Endodermal cell (in vitro differentiated cells): Measurements from ENCODE around the gene PCP2. TPM values are rescaled to one million over a fixed set of nuclear protein-coding genes. Genes with fewer than 3 reads are reported as not detected.
A peak's percentile ranks its signal among the peaks of the same experiment; 100 is the strongest.
"Not testable (repeated sequence)": the region's sequence is repeated elsewhere in the genome, so short reads cannot be mapped to it uniquely, and the experiment has no call there.

Experiments
- DNase-seq: peaks from one replicate; pipeline ENCODE4 v3.0.0-alpha.2; 2017
- H3K27ac ChIP-seq: 2 replicates; pipeline ENCODE4 v1.5.1; 2013; ENCODE audit warnings: mild to moderate bottlenecking, low read depth, low read length, moderate library complexity
- H3K27me3 ChIP-seq: 2 replicates; pipeline ENCODE4 v1.6.1; 2013; ENCODE audit warnings: mild to moderate bottlenecking, low read length, moderate library complexity; ENCODE audit not compliant: insufficient read depth, control insufficient read depth, poor library complexity, severe bottlenecking
- H3K36me3 ChIP-seq: 2 replicates; pipeline ENCODE4 v1.7.0; 2013; ENCODE audit warnings: mild to moderate bottlenecking, low read length, moderate library complexity; ENCODE audit not compliant: control insufficient read depth, insufficient read depth
- H3K4me1 ChIP-seq: one replicate; pipeline ENCODE4 v1.7.0; 2013; ENCODE audit warnings: low read length; ENCODE audit not compliant: control insufficient read depth, insufficient read depth
- H3K4me3 ChIP-seq: 2 replicates; pipeline ENCODE4 v1.5.1; 2013; ENCODE audit warnings: mild to moderate bottlenecking, low read length, moderate library complexity
- H3K9ac ChIP-seq: 2 replicates; pipeline ENCODE4 v1.6.1; 2013; ENCODE audit warnings: mild to moderate bottlenecking, low read length, moderate library complexity; ENCODE audit not compliant: poor library complexity, severe bottlenecking; ENCODE audit errors: extremely low read depth
- H3K9me3 ChIP-seq: 2 replicates; pipeline ENCODE4 v1.6.1; 2013; ENCODE audit warnings: mild to moderate bottlenecking, low read length, moderate library complexity; ENCODE audit not compliant: control insufficient read depth
- H3K27ac Mint-ChIP-seq: 2 replicates; pipeline ENCODE4 v1.8.0; 2020; ENCODE audit warnings: mixed read lengths
- H3K27me3 Mint-ChIP-seq: 2 replicates; pipeline ENCODE4 v1.8.0; 2021; ENCODE audit warnings: mild to moderate bottlenecking, mixed read lengths; ENCODE audit not compliant: insufficient read depth
- H3K36me3 Mint-ChIP-seq: 2 replicates; pipeline ENCODE4 v1.8.0; 2020; ENCODE audit warnings: low read depth, mixed read lengths
- H3K4me1 Mint-ChIP-seq: 2 replicates; pipeline ENCODE4 v1.8.0; 2020; ENCODE audit warnings: mixed read lengths
- H3K4me3 Mint-ChIP-seq: 2 replicates; pipeline ENCODE4 v1.8.0; 2020; ENCODE audit warnings: mild to moderate bottlenecking, moderate library complexity, mixed read lengths
- H3K9me3 Mint-ChIP-seq: 2 replicates; pipeline ENCODE4 v1.8.0; 2020; ENCODE audit warnings: mild to moderate bottlenecking, mixed read lengths
- CTCF ChIP-seq: fragments of 200-600 bp; sonication (generic); conservative IDR thresholded peaks from 2 replicates; pipeline ENCODE4 v1.5.0; 2021; ENCODE audit warnings: antibody characterized with exemption, mild to moderate bottlenecking
- WGBS, 2 experiments: methylation state at CpG; one replicate each; pipeline versions ENCODE4 v1.1.5 to v1.1.7; 2013; ENCODE audit warnings: missing lambda C conversion rate in 2 of 2, mixed read lengths in 1 of 2; ENCODE audit not compliant: insufficient coverage in 1 of 2, insufficient read length in 1 of 2; 5-methylcytosine and 5-hydroxymethylcytosine counted together
- total RNA-seq, 2 donors: library from RNA; stranded (reverse); fragmentation: NEBNext Ultra II Directional in 1 of 2; extraction: Animal tissue kit (Norgen Biotek cat#: 25700) in 1 of 2; gene quantifications; 2 replicates in 1 of 2; 3 replicates in 1 of 2; pipeline ENCODE4 v1.2.1, GENCODE V29; 2021

PCP2 gene
- total RNA-seq, 2 donors from 2014 or later, result 0.55 TPM; not detected in 1

GRCh38 chr19:7644550-7644877 lies 11.0 kb upstream of the PCP2 start:
- Mint-ChIP-seq H3K4me3 (no peak overlapping the region), H3K36me3 (peaks cover 40% of the 10 kb centered on the region), H3K9me3 (peaks cover 2% of the 10 kb centered on the region), H3K27me3 (peaks cover under 1% of the 10 kb centered on the region), H3K4me1 (peaks cover 8% of the 10 kb centered on the region), H3K27ac (no peak overlapping the region)
- TF ChIP-seq CTCF, result no peak
- Histone ChIP-seq H3K4me1 (no peaks in the 10 kb centered on the region), H3K36me3 (peaks cover 15% of the 10 kb centered on the region), H3K27ac (no peak overlapping the region), H3K27me3 (no peaks in the 10 kb centered on the region), H3K4me3 (no peak overlapping the region), H3K9ac (no peak overlapping the region), H3K9me3 (no peaks in the 10 kb centered on the region)
- WGBS, 2 experiments, result 96 to 99% methylated on average over 10 to 20 of the region's 20 CpGs
- no peak for DNase-seq

GRCh38 chr19:7643629-7644549 lies 10.4 kb upstream of the PCP2 start:
- H3K9me3 ChIP-seq, H3K27me3 ChIP-seq, H3K4me3 Mint-ChIP-seq, H3K9me3 Mint-ChIP-seq, H3K27ac Mint-ChIP-seq, H3K27ac ChIP-seq, H3K9ac ChIP-seq, H3K27me3 Mint-ChIP-seq, H3K4me1 ChIP-seq, H3K4me1 Mint-ChIP-seq, H3K4me3 ChIP-seq: not testable (repeated sequence)
- DNase-seq, result peak; percentile 88
- WGBS, 2 experiments, result 64 to 75% methylated on average over 6 to 10 of the region's 10 CpGs
- peaks cover 18% of the 10 kb centered on the region for H3K36me3 ChIP-seq
- peaks cover 43% of the 10 kb centered on the region for H3K36me3 Mint-ChIP-seq

- no peak overlapping the region for H3K27ac ChIP-seq
- Mint-ChIP-seq H3K36me3 (peaks cover 38% of the 10 kb centered on the region), H3K4me1 (peaks cover 8% of the 10 kb centered on the region), H3K9me3 (peaks cover 2% of the 10 kb centered on the region), H3K27ac (no peak overlapping the region), H3K27me3 (no peaks in the 10 kb centered on the region), H3K4me3 (no peak overlapping the region)
- TF ChIP-seq CTCF, result no peak
- no peak overlapping the region for H3K9ac ChIP-seq
- no peak overlapping the region for H3K4me3 ChIP-seq
- WGBS, 2 experiments, result 92% methylated on average over 8 of the region's 8 CpGs; no CpG with 5 or more reads in 1 of the 2 experiments
- H3K9me3 ChIP-seq, result no peaks in the 10 kb centered on the region
- H3K36me3 ChIP-seq, result peaks cover 18% of the 10 kb centered on the region
- no peaks in the 10 kb centered on the region for H3K4me1 ChIP-seq
- no peak for DNase-seq
- no peaks in the 10 kb centered on the region for H3K27me3 ChIP-seq
Observed at GRCh38 chr19:7643031-7643415, 9.5 kb upstream of the PCP2 start.
